Head of caudate nucleus (tissue), 42 donors: ENCODE data around the gene PHLPP1.

Experiments
- DNase-seq, 42 donors: peaks; one replicate each; pipeline versions ENCODE4 v3.0.0 to v3.0.0-alpha.2; 2020 to 2021; ENCODE audit warnings: mixed read lengths in 7 of 42
- intact Hi-C: fragments of 100-400 bp; cut with DNase I; formaldehyde crosslinking; loops from one replicate; pipeline ENCODE4 v1.15.0; 2022

Gene PHLPP1

DNA sequence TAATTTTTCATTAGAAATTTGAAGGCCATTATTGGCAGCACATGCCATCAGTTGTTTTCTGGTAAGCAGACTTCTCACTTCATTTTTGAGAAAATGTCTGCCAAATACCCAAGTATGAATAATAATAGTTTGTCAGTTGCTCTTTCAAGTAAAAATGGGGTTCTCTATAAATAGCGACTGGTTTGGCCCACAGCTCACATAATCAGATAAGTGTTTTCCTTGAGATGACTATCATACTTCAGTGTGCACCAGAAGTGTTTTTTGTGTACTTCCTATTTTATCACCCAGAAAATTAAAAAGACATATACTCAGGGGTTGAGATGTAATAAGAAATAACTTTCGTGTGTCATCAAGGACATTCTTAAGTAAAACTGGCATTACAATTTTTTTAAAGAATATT is 147.1 kb downstream of the PHLPP1 start:
- DNase-seq = no peak
- intact Hi-C loops = no loop called here

DNA sequence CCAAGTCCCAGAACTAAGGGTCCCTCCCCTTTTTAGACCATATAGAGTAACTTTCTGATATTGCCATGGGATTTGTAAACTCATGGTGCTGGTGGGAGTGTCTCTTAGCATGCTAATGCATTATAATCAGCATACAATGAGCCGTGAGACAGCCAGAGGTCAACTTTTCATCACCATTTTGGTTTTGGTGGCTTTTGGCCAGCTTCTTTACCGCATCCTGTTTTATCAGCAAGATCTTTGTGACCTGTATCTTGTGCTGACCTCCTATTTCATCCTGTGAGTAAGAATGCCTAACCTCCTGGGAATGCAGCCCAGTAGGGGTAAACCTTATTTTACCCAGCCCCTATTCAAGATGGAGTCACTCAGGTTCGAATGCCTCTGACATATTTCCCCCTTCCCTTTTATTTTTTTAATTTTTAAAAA is 148.2 kb downstream of the PHLPP1 start:
- intact Hi-C loops = no loop called here

DNA sequence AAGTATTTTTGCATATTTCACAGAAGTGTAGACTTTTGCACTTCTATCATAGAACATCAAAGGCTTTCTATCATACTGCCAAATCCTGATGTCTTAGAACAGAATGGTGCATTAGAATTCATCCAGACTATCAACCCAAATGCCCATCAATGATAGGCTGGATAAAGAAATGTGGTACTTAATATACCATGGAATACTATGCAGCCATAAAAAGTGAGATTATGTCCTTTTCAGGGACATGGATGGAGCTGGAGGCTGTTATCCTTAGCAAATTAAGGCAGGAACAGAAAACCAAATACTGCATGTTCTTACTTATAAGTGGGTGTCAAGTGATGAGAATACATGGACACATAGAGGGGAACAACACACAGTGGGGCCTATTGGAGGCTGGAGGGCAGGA is 150.2 kb downstream of the PHLPP1 start:
- intact Hi-C loops = no loop called here
- no peak for DNase-seq

More for the DNA sequence above, 148.2 kb downstream of the PHLPP1 start:
- DNase-seq = no peak

DNA sequence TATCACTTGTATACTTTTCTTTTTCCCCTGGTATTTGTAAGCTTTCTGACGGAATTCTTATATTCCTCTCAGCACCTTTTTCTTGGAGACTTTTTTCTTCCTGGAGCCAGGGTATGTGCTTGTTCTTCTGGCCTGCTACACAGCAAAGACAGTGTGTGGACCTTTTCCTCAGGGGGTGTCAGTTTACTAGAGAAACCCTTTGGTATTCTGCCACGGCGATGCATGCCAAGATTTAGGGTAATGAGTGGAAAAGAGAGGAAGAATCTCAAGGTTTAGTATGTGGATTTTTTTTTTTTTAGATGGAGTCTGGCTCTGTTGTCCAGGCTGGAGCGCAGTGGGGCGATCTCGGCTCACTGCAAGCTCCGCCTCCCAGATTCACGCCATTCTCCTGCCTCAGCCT is 152.2 kb downstream of the PHLPP1 start:
- intact Hi-C loops = no loop called here
- no peak for DNase-seq

DNA sequence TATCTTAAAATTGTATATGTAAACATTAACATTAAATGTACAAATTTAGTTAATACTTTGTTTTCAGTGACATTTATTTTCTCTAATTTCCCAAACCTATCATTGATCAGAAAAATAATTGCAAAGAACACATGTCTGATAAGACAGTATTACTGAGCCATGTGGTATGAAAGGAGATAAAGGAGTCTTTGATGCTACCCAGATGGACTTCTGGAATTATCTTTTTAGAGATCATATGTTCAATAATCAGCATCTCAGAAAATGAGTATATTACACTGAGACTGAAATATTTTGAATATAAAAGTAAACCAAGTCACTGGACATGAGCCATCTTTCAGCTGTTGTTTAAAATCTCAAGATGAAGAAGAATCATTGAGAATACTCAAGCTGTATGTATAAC is 153.3 kb downstream of the PHLPP1 start:
- intact Hi-C loops = no loop called here
- DNase-seq = no peak

DNA sequence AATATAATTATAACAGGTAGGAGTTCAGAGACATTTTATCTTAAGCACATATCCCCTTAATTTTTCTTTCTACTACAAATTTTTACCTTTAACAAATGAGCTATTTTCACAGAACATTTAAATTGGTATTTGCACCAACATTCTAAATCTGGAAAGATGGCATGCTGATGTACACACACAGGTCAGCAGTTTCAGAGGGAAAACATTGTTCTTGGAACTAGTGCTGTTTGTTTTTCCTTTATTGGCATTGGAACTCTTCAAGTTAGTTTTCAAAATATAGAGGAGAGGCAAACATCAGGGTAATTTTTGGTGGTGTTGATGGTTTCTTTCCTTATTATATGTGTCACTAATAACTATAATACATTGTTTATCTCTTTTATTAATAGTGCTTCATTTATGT is 155.3 kb downstream of the PHLPP1 start:
- DNase-seq = no peak
- intact Hi-C loops = no loop called here

DNA sequence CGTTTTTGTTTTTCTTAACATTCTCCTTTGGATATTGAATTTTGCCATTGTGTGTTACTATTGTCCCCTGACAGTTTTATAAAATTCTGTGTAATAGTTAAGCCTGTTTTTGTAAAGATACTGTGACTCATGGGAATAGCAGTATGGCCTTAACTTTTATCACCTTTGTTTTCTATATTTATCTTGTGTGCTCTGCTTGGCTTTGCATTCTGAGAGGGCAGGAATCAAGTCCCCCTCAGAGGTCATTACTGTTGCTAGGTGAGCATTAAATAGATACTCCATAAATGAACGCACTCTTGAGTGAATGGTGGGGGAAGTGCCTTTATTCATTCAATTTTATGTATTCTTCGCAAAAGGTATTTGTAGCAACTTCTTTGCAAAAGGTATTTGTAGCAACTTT is 160.0 kb downstream of the PHLPP1 start:
- intact Hi-C loops = no loop called here
- DNase-seq = no peak

DNA sequence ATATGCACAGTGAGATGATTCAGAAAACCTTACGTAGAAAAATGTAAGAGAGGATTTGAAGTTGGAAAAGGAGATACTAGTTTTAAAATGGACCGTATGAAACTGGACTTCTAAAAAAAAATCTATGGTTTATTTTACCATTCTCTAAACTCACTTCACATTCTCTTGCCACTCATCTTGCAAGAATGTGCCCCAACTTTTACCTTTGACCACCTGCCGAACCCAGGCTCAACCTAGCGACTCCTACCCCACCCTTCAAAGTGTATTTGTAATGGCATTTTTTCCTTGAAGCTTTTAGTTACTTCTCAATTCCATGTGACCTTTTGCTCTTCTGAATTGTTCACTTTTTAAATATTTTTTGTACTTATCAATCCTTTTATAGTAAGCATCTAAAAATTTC is 160.8 kb downstream of the PHLPP1 start:
- intact Hi-C loops = no loop called here
- no peak for DNase-seq

DNA sequence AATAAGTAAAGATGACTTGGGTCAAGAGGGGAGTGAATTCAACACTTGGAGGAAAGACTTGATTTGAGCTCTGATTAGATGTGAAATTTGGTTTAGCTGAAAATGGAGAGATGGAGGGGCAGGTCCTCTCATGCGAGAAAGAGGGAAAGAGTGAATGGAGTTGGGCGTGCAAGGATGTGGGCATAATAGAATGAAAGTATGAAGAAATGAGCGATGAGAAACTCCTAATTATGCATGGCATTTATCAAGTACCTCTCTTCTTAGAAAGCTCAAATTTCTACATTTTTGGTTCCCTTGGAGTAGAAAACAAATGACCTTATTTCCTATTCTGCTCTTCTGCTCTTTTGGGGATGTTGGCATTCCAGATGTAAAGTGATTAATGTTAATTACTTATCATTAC is 161.5 kb downstream of the PHLPP1 start:
- intact Hi-C loops = no loop called here
- no peak for DNase-seq

DNA sequence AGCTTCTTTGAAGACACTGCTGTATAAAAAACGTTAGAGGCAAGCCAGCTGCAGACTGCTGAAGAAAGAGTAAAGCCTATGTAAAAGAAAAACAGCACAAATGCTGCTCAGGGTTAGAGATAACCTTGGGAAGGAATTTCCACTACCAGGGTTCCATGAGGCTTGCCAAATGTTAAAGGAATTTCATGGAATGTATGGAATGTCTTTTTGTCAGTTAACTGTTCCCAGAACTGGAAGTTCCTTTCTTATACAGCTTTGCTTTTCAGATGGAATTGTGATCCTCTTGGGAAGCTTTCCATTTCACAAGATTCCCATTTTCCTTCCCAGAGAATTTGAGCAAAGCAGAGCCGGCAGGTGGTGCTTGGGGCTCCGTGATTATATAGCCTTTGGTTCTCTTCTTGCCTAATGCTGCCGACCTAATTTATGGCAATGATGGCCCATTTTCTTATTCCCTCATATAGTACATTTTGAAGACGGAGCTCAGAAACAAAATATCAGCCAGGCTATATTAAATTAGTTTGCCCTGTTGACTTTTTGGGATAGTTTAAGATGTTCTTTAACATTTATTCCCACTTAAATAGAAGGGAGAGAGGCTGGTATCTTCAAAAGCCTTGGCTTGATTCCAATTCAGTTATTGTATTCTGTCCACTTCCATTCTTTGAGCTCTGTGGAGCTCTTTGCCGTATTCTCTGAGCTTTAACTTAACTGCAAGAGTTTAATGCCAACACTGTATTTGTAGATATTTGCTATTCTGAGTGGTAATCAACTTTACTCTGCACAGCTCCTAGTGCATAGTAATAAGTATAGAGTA is 162.3 kb downstream of the PHLPP1 start:
- intact Hi-C loops = no loop called here
- DNase-seq = no peak

DNA sequence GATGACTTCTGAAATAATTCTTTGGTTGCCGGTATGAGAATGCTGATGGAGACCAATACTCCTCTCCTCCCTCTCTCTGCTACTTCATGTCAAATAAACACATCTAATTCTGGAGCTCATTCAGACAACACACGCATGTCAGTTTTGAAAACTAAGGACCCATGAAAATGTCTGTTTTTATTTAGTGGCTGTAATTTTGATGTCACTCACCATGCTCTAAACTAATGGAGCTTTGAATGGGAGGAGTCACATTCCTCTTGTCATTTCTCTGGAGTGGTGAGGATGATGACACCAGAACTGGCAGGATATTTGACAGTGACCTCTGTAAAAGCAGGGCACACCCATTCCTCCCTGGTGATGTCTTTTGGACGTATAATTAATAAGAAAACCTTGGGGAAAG is 163.0 kb downstream of the PHLPP1 start:
- intact Hi-C loops = no loop called here
- no peak for DNase-seq

DNA sequence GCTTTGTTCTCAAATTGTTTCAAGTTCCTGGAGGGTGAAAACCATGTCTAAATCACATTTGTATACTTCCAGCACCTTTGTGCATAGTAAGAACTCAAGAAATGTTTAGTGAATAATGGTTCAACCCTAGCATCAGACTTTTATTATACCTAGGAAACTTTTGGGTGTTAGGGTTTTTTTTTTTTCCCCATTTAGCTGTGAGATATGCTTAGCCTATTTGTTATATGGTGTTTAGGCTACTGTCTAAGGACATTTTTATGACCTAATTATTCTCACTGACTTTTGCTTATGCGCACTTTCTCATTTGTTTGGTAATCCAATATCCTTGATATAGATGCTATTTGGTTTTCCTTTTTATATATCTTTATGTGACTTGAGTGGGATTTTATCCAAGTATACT is 164.7 kb downstream of the PHLPP1 start:
- intact Hi-C loops = no loop called here
- no peak for DNase-seq

DNA sequence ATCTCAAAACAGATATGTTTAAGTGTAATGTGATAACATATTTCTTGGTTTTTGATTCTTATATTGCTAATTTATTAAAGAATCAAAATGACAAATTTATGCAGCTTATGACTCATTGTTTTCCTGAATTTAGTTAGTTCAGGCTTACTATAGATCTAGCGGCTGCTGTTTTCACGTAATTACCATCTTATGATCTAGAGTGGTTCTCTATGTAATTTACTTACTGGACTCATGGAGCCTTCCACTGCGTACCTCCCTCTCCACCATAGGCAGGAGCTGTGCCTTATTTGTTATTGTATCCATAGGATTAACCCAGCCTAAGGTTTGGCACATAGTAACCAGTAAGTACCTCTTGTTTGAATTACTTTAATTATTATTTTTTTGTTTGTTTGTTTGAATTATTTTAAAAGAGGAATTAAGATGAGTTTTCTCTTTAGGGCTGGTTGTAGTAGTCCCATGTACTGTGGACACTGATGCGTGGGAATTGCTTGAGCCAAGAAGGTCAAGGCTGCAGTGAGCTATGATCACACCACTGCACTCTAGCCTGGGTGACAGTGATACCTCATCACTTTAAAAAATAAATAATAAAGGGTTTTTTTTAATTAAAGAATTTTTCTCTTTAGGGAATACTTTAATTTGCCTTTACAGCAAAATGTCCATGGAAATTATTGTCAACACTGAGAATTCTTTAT is 165.5 kb downstream of the PHLPP1 start:
- intact Hi-C loops = no loop called here
- no peak for DNase-seq

DNA sequence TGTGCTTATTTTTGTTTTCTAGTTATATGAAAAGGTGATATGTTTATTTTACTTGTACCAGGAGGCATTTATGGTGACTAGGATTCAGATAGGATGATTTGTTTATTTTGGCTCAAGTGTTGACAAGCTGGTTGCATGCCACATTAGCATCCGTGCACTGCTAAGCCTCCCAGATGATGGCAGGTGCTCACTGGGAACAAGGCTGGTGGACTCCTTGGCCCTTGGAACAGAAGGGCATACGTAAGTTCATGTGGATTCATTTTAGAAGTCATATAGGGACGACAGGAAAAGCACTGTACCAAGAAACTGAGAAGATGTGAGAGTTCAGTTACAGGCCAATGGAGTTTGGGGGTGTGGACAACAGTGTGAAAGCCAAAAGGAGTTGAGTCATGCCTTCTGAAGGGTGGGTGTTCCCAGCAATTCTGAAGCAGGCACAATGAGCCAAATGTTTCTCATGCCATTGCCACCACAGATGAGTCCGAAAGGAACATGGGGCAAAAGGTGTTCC is 166.2 kb downstream of the PHLPP1 start:
- intact Hi-C loops = no loop called here
- DNase-seq = peak in 6 of 42 donors; percentile 14 to 69 (median 24)

DNA sequence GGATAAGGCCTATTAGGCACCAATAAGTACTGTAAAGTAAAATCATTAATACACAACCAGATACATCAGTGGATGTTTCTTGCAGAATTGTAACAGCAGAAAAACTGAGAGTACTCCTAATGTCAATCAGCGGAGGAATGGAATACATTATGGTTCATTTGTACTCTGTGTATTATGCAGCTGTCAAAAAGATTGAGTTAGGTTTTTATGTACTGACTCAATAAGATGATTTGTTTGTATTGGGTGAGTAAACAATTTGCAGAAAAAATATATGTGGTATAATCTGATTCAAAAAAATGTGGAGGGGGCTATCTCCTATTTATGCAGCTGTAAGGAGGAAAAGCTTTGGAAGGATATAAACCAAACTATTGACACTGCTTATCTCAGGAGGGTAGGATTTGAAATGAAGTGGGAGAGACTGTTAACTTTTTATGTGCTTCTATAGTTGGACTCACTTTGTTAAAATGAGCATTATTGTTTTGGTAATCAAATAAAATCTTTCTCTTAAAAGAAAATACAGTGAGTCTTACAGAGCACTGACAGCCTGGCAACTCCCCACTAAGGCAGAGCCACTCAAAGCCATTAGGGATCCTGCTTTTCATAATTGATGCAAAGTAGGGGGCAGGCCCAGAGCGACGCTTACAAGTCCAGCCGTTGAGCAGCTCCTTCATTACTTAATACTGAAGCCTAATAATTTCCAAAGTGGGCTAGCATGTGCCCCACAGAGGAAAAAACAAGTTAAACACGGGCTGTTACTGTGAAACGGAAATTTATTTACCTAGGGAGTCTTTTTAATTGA is 168.8 kb downstream of the PHLPP1 start:
- intact Hi-C loops = no loop called here
- no peak for DNase-seq

DNA sequence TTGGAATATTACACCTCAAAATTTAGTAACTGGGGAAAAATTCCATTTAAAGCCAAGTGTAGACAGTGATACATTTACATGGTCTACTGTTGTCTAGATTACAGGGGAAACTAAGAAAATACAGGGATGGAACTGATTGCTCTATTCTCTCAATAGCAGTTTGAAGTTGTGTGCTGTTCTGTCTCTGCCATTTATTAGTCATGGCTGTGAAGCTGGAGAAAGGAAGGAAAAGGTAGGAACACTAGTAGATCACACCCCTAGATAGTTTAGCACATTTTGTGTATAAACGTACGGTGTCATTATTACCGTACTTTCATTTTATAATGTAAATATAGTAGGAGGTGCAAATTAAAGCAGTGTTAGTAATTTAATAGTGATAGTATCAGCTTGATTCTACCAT is 170.5 kb downstream of the PHLPP1 start:
- DNase-seq = no peak

DNA sequence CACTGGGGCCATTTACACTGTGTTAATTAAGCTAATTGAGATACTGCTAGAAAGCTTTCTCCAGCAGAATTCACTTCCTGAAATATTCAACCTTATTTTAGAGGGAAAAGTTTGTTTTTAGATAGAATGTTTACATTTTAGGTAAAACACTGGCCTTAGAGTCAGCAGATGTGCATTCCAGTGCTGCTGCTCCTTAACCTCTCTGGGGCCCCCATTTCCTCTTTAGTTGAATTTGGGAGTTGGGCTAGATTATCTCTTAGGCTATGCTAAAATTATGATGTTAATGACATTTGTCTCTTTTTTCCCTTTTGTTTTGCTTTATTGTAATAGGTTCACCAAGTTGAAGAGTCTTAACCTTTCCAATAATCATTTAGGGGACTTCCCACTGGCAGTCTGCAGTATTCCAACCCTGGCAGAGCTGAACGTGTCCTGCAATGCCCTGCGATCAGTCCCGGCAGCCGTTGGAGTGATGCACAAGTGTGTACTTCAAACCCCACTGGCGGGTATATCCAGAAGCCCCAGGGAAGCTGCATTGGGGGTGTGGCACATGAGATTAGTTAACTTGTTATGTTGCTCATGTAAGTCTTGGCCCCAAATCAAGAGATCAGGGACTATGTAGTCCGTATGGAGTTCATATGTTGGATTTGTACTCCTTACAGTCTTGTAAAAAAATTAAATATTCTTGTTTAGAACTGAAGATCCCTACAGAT is 179.5 kb downstream of the PHLPP1 start:
- DNase-seq = no peak
- intact Hi-C loops = no loop called here

More for the DNA sequence above, 170.5 kb downstream of the PHLPP1 start:
- intact Hi-C loops = no loop called here

DNA sequence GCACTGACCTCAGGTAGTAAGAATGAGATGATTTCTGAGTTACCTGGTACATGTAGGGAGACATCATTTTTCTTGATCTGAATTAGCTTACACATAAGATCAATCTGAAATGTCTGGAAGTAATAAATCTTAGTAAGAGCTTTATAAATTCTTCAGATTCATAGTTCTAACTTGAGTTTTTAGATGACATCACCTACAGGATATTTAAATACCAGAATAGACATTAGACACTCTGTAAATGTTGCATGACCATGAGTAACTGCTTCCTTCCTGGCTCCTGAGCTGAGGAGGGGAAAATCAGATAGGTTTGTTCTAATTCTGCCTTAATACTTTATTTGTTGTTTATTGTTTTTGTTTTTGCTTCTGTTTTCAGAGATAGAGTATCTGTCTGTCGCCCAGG is 181.8 kb downstream of the PHLPP1 start:
- intact Hi-C loops = no loop called here
- no peak for DNase-seq

DNA sequence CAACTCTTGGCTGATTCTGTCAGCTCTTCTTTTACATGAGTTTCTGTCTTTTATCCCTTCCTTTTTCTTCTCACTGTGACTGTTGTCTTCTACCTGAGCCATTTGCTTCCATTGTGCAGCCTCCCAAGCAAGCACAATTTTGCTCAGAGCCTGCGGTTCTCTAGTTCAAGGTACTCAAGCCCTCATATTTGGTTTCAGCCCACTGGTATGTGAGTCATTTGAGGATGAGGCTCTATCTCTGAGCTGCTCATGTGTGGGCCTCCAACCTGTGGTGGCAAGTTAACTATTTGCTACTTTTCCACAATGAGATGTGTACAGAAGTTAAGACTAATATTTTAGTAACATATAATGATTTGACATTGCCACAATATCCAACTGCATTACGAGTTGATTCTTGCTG is 183.0 kb downstream of the PHLPP1 start:
- peak in 7 of 42 donors; percentile 7 to 52 (median 26) for DNase-seq
- intact Hi-C loops = no loop called here
